ENCODE data around the gene ITGA8.
"Not testable (repeated sequence)": the region's sequence is repeated elsewhere in the genome, so short reads cannot be mapped to it uniquely, and the experiment has no call there.

ITGA8 gene

DNA sequence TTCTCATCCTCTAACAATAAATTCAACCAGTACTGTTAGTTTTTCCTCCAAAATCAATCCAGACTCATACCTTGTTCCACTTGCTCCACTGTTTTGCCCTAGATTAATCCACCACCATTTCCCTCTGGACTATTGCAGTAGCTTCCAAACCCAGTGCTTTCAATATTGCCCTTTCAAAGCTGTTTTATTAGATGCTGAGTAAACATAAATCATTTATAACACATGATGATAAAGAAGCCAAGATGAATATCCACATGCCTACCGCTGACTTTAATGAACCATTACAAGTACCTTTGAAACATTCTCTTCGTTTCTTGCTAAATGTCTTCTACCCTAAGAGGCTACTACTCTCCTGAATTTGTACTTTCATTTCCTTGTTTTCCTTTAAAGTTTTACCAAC lies 174.5 kb downstream of the ITGA8 start:
- in situ Hi-C loops (cut with HindIII; ENCODE audit: low pct_ligation_motif_present, low pct_unique_long_range_greater_than_20kb, low sequenced_read_pairs): no loop called here
- no peak for DNase-seq

- in situ Hi-C loops (cut with HindIII; ENCODE audit: low pct_ligation_motif_present, low pct_unique_long_range_greater_than_20kb, low sequenced_read_pairs): no loop called here
- no peak for DNase-seq
Measured at GRCh38 chr10:15543994-15544393, 175.7 kb downstream of the ITGA8 start.

- in situ Hi-C loops (cut with HindIII; ENCODE audit: low pct_ligation_motif_present, low pct_unique_long_range_greater_than_20kb, low sequenced_read_pairs): no loop called here
- no peak for DNase-seq
Measured at GRCh38 chr10:15542817-15543216, 176.9 kb downstream of the ITGA8 start.

DNA sequence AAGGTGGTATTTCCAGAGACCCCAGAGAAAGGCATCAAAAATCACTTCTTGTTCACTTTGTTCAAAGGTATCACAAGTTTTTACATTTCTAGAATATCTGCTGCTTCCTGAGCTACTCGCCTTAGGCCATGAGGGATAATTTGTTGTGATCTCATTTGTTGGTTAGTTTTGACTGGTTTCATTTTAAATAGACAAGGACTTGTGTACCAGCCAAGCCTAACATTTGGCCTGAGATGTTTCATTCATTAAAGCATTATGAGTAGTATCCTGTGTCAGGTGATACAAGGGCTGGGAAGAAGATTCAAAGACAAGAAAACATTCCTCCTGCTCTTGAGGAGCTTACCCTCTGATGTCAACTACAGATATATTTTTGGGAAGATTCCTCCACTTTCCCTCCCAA lies 178.3 kb downstream of the ITGA8 start:
- in situ Hi-C loops (cut with HindIII; ENCODE audit: low pct_ligation_motif_present, low pct_unique_long_range_greater_than_20kb, low sequenced_read_pairs): no loop called here
- DNase-seq: no peak

GRCh38 chr10:15540727-15541126 lies 179.0 kb downstream of the ITGA8 start:
- no peak for DNase-seq
- in situ Hi-C loops (cut with HindIII; ENCODE audit: low pct_ligation_motif_present, low pct_unique_long_range_greater_than_20kb, low sequenced_read_pairs): no loop called here

DNA sequence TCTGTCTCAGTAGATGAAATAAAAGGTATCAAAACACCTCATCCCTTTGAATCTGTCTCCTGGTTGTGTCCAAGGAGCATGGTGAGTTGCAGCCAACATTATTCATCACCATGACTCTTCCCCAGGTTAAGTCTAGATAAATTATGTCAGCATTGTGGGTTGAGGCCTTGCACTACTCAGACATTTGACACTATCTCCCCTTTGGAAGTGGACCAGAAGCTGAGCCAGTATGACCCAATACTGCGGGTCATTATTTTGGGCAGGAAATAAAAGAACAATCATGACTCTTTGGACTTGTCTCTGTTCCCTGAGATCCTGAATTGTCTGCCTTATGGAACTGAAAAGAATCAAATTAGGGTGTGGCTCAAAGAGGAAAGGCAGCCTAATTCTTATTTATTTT lies 180.5 kb downstream of the ITGA8 start:
- DNase-seq: no peak
- in situ Hi-C loops (cut with HindIII; ENCODE audit: low pct_ligation_motif_present, low pct_unique_long_range_greater_than_20kb, low sequenced_read_pairs): no loop called here

DNA sequence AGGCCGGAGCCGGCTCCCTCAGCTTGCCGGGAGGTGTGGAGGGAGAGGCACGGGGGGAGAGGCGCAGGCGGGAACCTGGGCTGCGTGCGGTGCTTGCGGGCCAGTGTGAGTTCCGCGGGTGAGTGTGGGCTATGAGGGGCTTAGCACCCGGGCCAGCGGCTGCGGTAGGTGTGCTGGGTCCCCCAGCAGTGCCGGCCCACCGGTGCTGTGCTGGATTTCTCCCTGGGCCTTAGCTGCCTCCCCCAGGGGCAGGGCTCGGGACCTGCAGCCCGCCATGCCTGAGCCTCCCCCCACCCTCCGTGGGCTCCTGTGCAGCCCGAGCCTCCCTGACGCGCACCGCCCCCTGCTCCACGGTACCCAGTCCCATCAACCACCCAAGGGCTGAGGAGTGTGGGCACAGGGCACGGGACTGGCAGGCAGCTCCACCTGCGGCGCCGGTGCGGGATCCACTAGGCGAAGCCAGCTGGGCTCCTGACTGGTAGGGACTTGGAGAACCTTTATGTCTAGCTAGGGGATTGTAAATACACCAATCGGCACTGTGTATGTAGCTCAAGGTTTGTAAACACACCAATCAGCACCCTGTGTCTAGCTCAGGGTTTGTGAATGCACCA lies 184.7 kb downstream of the ITGA8 start:
- in situ Hi-C loops (cut with HindIII; ENCODE audit: low pct_ligation_motif_present, low pct_unique_long_range_greater_than_20kb, low sequenced_read_pairs); DNase-seq: not testable (repeated sequence)

GRCh38 chr10:15531927-15532722 lies 187.6 kb downstream of the ITGA8 start:
- DNase-seq: no peak
- in situ Hi-C loops (cut with HindIII; ENCODE audit: low pct_ligation_motif_present, low pct_unique_long_range_greater_than_20kb, low sequenced_read_pairs): no loop called here

- in situ Hi-C loops (cut with HindIII; ENCODE audit: low pct_ligation_motif_present, low pct_unique_long_range_greater_than_20kb, low sequenced_read_pairs): no loop called here
- no peak for DNase-seq
Measured at GRCh38 chr10:15528859-15529239, 190.9 kb downstream of the ITGA8 start.

- no peak for DNase-seq
- in situ Hi-C loops (cut with HindIII; ENCODE audit: low pct_ligation_motif_present, low pct_unique_long_range_greater_than_20kb, low sequenced_read_pairs): no loop called here
Measured at GRCh38 chr10:15526754-15527153, 193.0 kb downstream of the ITGA8 start.

DNA sequence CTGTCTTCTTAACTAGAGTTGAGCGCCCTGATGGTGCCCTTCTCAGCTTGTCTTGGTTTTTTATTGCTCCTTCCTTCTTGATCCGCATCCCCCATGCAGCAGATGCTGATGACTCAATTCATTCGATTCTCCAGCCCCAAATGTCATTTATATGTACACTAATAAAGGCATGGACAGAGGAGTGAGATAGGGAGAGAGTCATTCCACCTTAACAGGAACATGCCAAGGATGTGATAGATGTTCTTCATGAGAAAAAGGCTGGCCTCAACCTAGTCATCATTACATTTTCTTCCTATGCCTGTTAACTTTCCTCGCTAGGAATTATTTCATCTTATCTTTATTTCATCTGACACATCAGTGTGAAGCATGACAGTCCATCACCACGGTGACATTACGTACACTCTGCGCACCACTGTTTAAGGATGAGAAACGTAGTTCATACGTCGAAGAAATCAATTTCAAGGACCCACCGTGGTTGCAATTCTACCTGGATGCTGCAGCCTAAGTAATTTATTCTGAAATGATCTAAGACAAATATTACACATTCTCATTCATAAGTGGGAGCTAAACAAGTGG lies 198.3 kb downstream of the ITGA8 start:
- in situ Hi-C loops (cut with HindIII; ENCODE audit: low pct_ligation_motif_present, low pct_unique_long_range_greater_than_20kb, low sequenced_read_pairs): no loop called here
- DNase-seq: no peak

GRCh38 chr10:15518250-15518649 lies 201.5 kb downstream of the ITGA8 start:
- in situ Hi-C loops (cut with HindIII; ENCODE audit: low pct_ligation_motif_present, low pct_unique_long_range_greater_than_20kb, low sequenced_read_pairs): no loop called here

DNA sequence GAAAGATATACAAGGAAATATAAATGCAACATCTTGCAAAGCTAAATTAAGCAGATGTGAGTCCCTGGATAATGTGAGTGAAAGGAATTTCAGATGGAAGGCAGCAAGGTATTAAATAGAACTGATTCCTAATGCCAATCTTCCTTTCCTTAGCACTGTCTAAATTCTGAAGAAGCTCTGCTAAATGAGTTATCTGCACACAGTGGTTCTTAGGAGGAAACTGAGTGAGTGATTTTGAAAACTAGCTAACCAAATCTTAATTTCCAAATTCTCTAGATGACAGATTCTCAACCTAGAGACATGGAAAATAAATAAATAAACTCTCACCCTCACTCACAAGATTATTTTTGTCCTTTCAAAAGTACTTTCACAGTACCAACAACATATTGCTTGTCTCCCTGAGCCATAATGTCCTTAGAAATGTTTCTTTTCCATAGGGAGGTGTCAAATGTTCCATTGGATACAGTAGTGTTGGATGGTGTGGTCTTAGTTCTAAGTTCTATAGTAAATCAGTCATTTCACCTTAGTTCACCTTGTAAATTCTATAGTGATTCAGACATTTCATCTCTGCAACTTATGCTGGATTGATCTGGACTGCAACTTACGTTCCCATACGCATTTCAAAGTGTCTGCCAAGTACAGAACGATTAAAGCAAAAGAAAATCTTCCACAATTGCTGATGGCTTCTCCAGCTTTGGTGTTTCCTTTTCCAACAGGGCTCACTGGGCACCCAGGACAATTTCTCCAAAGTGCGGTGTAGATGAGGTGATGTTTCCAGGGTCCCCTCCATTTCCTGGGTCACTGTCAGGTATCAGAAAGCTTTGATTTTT lies 203.3 kb downstream of the ITGA8 start:
- in situ Hi-C loops (cut with HindIII; ENCODE audit: low pct_ligation_motif_present, low pct_unique_long_range_greater_than_20kb, low sequenced_read_pairs): no loop called here
- DNase-seq: no peak

More at GRCh38 chr10:15518250-15518649, 201.5 kb downstream of the ITGA8 start:
- no peak for DNase-seq

DNA sequence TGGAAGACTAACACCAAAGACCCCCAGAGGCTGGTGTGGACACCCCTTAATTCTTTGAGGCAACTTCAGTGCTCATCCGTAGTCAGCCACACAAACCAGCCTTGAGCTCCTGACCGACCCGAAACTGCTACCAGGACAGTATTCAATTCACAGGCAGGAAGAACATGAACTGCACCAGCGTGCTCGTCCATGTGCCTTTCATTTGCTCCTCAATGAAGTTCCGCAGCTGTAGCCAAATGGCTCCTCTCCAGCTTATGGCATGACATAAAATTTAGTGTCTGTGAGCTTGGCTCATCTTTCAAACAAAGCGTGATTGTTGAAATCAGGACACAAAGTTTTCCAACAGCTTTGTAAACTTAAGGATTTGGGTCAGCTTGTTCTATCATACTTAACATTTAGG lies 204.5 kb downstream of the ITGA8 start:
- DNase-seq: no peak
- in situ Hi-C loops (cut with HindIII; ENCODE audit: low pct_ligation_motif_present, low pct_unique_long_range_greater_than_20kb, low sequenced_read_pairs): no loop called here

DNA sequence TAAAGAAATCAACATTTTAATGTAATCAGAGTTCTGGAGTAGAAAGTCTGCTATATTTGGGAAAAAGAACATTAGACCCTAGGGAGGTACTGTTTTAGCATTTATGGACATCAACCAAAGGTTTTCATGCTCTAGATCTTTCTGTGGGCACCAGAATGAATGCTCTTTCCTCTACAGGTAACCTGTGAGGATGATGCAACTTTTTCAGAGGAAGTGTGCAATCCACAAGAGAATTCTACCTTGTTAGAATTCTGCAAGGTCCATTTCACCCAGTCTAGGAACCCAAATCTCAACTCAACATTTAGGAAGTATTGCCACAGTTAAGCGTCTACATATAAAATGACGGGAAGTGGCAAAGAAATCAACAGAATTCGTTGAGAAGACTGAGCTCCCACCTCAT lies 208.8 kb downstream of the ITGA8 start:
- in situ Hi-C loops (cut with HindIII; ENCODE audit: low pct_ligation_motif_present, low pct_unique_long_range_greater_than_20kb, low sequenced_read_pairs): no loop called here
- no peak for DNase-seq

DNA sequence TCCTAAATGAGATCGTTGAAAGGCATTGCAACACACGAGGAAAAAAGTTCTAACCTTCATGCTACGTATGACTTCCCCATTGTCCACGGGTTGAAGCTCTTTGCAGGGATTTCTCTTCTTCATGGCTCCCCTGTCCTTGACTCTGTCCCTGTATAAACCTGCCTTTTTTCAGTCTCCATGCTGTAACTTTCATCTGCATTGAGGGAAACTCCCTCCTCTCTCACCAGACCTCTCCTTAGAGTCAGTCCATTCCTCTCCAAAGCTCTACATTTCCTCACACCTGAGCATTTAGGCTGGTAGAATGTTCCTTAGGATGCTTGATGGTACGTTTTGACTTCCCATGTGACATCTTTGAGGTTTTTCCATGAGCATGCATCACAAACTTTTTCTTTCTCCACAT lies 214.4 kb downstream of the ITGA8 start:
- in situ Hi-C loops (cut with HindIII; ENCODE audit: low pct_ligation_motif_present, low pct_unique_long_range_greater_than_20kb, low sequenced_read_pairs): no loop called here
- DNase-seq: no peak

DNA sequence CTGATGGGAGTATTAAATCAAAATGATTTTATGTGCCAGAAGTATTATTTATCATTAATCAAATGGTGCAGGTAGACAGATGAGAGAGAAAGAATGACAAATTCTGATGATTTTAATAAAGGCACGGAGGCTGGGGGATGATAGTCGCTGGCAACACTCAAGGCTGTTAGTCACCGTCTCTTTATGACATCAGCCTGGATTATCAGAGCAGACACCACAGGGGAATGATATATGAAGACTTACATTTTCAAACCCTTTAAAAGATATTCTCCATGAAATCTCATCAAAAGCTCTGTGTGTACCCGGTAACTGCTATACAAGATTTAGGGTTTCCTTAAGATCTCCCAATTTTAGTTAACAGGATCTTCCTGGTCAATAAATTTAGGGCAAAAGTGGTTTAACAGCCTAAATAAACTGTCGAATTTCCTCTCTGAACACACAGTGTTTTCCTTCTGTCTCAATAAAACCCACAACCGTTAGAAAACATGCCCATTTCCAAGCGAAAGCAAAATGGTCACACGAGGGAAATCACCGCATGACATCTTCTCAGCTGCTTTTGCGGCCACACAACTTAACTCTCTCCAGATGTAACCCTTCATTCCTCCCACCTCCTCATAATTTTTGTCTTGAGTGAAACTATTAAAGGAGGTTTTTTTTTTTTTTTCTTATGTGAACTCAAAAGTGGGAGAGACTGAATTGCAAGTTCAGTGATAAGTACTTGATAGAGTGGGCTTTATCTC lies 215.5 kb downstream of the ITGA8 start:
- in situ Hi-C loops (cut with HindIII; ENCODE audit: low pct_ligation_motif_present, low pct_unique_long_range_greater_than_20kb, low sequenced_read_pairs): no loop called here
- no peak for DNase-seq

DNA sequence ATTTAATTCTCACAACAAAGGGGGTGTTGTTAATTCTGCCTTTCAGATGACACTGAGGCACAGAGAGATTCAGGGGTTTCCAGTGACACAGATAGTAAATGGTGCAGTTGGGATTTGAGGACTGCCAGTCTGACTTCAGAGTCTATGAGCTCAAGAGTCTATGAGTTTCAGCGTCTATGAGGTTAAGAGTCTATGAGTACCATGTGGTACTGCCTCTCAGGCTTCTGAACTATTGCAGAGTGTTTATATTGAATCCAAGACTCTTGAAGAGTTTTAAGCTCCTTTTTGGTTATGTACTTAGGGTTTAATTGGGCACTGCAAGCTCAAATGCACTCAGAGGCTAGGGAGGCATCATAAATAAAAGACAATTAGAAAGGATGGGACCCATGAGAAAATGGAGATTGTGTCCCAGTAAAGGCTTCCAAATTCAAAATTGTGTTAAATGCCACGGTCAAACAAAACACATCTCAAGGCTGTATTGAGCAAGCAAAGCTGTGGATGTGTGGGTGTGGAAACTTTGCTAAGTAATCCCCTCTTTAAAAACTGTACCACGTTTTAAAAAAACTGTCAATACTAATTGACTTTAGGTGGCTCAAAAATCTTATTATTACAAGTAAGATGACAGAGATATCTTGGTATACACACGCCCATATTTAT lies 224.7 kb downstream of the ITGA8 start:
- in situ Hi-C loops (cut with HindIII; ENCODE audit: low pct_ligation_motif_present, low pct_unique_long_range_greater_than_20kb, low sequenced_read_pairs): no loop called here
- no peak for DNase-seq

All from ACHN (cell line).